Activated T-helper 1 cell treated with Interleukin-2 at 50 U/mL for 16 hours (primary cell): ENCODE data around the gene ASB5.
"Not testable (repeated sequence)": the region's sequence is repeated elsewhere in the genome, so short reads cannot be mapped to it uniquely, and the experiment has no call there.

Source experiments
- DNase-seq: peaks from one replicate; pipeline ENCODE4 v3.0.0-alpha.2; 2020; ENCODE audit warnings: low read depth

The ASB5 gene, protein sequence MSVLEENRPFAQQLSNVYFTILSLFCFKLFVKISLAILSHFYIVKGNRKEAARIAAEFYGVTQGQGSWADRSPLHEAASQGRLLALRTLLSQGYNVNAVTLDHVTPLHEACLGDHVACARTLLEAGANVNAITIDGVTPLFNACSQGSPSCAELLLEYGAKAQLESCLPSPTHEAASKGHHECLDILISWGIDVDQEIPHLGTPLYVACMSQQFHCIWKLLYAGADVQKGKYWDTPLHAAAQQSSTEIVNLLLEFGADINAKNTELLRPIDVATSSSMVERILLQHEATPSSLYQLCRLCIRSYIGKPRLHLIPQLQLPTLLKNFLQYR

GRCh38 chr4:176268963-176269362 is at the start of gene ASB5:
Gene ASB5 (minus strand): TSS chr4:176269222. CDS start chr4:176269108, 114 bp downstream.
- DNase-seq = no peak

DNA sequence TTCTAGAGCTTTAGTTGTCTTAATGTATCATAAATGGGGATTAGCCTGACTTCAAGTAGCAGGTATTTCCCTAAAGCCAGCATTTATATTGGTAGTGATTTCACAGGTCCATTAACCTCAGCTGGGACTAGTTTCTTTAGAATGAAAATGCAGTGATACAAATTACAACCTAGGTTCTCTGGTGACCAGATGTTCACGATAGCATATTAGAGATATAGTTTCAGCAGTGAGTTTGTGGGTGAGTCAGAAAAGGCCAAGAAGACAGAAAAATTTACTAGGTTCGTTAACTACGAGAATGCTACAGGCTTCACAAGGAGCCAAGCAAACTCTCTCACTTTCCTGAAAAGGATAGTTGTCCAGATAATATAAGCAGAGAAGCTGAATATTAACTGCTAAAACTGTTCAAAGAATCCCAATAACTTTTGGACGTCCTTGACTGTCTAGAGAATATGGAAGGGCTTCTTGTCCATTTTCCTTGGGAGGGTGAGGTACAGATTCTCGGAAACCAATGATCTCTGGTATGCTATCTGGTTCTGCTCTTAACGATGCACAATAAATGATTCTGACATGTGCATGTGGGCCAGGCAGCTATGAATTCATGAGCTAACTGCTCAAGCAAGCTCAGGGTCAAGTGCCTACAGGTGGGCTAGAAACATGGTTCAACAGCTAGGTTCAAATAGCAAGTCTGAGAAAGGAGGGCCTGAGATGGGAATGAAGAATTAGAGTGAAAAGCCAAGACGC is 44.7 kb upstream of the ASB5 start:
- no peak for DNase-seq

DNA sequence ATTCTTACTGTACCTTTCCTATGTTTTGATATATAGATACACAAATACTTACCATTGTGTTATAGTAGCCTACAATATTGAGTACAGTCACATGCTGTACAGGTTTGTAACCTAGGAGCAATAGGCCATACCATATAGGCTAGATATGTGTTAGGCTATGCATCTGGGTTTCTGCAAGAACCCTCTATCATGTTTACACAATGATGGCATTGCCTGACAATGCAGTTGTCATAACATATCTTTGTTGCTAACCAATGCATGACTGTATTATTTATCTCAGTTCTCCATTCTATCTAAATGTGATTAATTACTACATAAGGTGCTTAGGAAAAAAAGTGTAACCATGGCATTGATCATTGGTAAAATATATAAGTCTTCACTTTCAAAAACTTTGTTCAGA is 40.8 kb upstream of the ASB5 start:
- DNase-seq = no peak

DNA sequence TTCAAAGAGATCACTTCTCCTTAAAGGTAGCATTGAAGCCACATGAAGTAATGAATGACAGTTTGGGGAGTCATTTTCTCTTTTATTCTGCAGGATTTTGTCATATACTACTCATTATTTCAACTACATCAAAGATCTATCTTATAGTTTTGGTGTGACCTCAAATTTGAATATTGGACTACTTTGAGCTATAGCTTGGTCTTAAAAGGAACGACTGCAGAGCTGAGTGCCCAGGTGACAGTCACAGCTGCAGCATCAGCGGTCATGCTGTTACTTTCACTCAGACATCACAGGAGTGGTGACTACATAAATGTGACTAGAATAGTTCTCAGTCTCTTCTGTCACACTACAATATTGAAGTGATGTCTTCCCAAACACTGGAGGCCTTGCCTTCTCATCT is 40.0 kb upstream of the ASB5 start:
- no peak for DNase-seq

DNA sequence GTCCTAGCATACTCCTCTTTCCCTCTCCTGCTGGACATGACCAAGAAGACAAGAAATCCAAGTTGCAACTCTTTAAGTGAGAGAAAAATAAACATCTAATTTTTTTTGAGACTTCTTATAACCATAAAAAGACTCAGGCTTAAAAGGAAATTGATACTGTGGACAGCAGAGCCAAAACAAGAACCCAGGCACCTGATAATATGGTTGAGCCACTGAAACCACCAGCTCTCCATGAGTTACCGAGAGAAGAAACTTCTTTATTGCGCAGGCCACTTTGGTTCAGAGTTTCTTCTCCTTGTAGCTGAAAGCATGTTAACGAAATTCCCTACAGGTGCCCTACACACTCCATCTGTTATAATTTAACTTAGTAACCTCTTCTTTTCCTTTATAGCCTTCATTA is 39.4 kb upstream of the ASB5 start:
- DNase-seq = no peak

DNA sequence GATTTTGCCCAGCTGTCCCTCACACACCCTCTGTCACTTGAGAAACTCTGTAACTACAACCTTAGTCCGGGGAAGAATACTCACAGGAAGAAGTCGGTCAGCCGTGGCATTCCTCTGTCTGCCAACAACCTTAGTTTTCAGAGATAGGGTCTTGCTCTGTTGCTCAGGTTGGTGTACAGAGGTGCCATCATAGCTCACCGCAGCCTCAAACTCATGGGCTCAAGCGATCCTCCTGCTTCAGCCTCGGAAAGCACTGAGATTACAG is 38.6 kb upstream of the ASB5 start:
- DNase-seq = no peak

- DNase-seq = no peak
These were observed 38.0 kb upstream of the ASB5 start for GRCh38 chr4:176306837-176307665.

DNA sequence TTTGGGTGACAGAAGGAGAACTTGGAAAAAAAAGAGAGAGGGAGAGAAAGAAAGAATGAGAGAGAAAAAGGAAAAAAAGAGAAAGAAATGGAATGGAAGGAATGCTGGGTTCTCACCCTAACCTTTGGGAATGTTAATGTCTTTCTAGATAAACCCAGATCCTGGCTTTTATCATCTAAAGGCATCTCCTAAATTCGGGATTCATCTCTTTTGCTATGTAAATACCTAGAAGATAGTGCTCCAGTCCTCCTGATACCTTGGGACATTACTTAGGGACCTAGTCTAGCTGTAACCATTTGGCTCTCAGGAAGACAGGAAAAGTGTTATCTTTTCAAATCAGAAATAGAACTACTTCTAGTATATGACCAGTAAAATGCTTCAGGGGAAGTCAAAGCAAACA is 34.9 kb upstream of the ASB5 start:
- no peak for DNase-seq

GRCh38 chr4:176302283-176303275 is 33.6 kb upstream of the ASB5 start:
- DNase-seq = no peak

- DNase-seq = no peak
These were observed 31.5 kb upstream of the ASB5 start for GRCh38 chr4:176300565-176300964.

DNA sequence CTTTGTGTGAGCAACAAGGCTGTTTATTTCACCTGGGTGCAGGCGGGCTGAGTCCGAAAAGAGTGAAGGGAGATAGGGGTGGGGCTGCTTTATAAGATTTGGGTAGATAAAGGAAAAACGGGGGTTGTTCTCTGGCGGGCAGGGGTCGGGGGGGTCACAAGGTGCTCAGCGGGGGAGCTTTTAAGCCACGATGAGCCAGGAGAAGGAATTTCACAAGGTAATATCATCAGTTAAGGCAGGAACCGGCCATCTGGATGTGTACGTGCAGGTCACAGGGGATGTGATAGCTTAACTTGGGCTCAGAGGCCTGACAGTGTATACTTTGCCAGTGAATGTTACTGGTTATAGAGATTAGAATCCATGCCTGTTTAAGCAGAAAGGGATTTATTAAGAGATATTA is 31.0 kb upstream of the ASB5 start:
- no peak for DNase-seq

DNA sequence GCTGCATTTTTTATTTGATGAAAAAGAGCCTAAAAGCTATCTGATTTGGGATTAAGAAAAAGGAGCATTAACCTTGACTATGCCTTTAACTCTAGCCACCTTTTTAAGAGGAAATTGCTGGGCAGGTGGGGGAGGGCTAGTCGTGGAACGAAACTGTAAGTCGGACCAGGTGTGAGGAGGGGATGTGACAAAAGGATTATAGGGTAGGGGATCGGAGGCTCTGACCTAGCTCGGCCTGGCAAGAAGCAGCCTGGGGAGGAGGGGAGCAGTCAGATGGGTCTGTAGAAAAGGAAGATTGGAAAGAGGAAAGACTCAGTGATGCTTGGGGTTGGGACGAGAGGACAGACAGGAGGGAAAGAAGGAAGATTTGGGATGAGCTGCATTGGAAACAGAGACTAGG is 29.6 kb upstream of the ASB5 start:
- no peak for DNase-seq

- DNase-seq = not testable (repeated sequence)
These were observed 26.9 kb upstream of the ASB5 start for GRCh38 chr4:176295907-176296306.

GRCh38 chr4:176293660-176294059 is 24.6 kb upstream of the ASB5 start:
- no peak for DNase-seq

DNA sequence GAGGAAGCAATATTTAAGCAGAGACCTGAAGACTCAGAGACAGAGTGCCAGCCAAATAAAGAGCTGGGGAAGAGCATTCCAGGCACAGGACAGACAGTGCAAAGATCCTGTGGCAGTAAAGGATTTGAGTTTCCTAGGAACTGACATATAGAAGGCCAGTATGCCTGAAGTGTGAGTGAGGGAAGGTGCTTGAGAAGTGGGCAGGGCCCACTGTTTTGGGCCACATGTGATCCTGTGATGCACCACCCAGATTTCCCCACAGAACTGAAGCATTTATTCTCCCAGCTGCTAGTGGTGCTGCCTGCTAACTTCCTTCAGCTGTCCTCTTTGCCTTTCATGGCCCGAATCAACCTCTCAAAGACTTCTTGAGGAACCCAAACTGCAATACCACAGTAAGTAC is 23.9 kb upstream of the ASB5 start:
- no peak for DNase-seq

DNA sequence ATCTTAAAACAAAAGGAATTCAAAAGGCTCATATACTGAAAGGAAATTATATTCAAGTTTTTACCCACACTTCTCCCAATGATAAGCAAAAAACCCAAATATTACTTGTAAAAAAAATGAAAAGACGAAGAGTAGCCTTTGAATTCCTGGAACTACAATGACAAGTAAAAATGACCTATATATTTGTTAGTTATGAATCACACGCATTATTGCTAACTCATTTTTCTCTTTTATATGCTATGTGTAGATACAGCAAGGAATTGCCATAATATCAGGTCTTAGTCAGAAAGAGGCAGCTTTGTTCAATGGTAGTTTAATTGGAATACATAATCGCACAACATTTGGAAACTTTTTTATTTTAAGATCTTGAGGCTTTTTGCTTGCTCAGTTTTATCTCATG is 22.7 kb upstream of the ASB5 start:
- DNase-seq = no peak

- DNase-seq = no peak
These were observed 21.5 kb upstream of the ASB5 start for GRCh38 chr4:176290520-176290919.

DNA sequence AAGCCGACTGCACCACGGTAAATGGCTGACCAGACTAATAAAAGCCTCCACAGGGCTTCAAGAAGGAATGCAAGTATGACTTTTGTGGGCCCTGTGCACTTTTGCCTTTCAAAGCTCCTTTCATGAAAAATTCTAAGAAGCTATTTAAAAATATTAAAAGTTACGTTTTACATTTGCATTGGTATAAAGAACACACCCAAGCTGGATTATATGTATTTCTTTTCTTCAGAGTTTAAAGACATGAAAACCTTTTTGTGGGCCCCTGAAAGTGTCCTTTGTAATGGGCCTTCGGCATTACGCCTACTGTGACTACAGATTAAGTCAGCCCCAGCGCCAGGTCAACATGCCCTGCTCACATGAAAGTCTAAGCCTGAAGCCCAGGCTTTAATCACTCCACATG is 20.5 kb upstream of the ASB5 start:
- no peak for DNase-seq

DNA sequence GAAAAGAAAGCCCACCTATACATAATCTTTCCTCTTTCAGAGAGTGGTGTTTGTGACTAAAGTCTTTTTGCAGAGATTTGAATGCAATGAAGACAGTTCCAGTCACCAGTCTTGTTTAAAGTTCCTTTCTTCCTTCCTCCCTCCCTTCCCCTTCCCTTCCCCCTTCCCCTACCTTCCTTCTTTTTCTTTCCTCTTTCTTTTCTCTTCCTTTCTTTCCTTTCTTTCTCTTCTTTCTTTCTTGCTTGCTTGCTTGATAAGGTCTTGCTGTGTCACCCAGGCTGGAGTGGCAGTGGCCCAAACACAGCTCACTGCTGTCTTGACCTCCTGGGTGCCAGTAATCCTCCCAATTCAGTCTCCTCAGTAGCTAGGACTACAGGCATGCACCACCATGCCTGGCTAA is 19.0 kb upstream of the ASB5 start:
- no peak for DNase-seq

- no peak for DNase-seq
These were observed 18.5 kb upstream of the ASB5 start for GRCh38 chr4:176287546-176287945.

- no peak for DNase-seq
These were observed 17.7 kb upstream of the ASB5 start for GRCh38 chr4:176286728-176287127.

- not testable (repeated sequence) for DNase-seq
These were observed 10.5 kb upstream of the ASB5 start for GRCh38 chr4:176279560-176279959.
